Nephron progenitor cell (in vitro differentiated cells): Measurements from ENCODE around the gene MARCHF3.

Experiments used
- DNase-seq: peaks from one replicate; pipeline ENCODE4 v3.0.0; 2021
- H3K27ac Mint-ChIP-seq: 2 replicates; pipeline ENCODE4 v1.8.0; 2021; ENCODE audit warnings: mild to moderate bottlenecking, moderate library complexity, mixed read lengths
- H3K27me3 Mint-ChIP-seq: 2 replicates; pipeline ENCODE4 v1.8.0; 2021; ENCODE audit warnings: mild to moderate bottlenecking, low read depth, mixed read lengths; ENCODE audit not compliant: poor library complexity
- H3K36me3 Mint-ChIP-seq: 2 replicates; pipeline ENCODE4 v1.8.0; 2021; ENCODE audit warnings: low read depth, mixed read lengths
- H3K4me1 Mint-ChIP-seq: 2 replicates; pipeline ENCODE4 v1.8.0; 2021; ENCODE audit warnings: mixed read lengths
- H3K4me3 Mint-ChIP-seq: 2 replicates; pipeline ENCODE4 v1.8.0; 2021; ENCODE audit warnings: mild to moderate bottlenecking, moderate library complexity, mixed read lengths
- H3K9me3 Mint-ChIP-seq: 2 replicates; pipeline ENCODE4 v1.8.0; 2021; ENCODE audit warnings: mild to moderate bottlenecking, moderate library complexity, mixed read lengths
- CTCF ChIP-seq: fragments of 200-600 bp; sonication (generic); IDR thresholded peaks from 2 replicates; pipeline ENCODE4 v1.5.0; 2021; ENCODE audit warnings: antibody characterized with exemption

Gene MARCHF3

GRCh38 chr5:126883564-126884245 lies 146.7 kb downstream of the MARCHF3 start:
- Mint-ChIP-seq H3K4me1 (peaks cover 16% of the 10 kb centered on the region), H3K27ac (no peak overlapping the region), H3K27me3 (no peaks in the 10 kb centered on the region), H3K36me3 (peaks cover 4% of the 10 kb centered on the region), H3K4me3 (no peak overlapping the region), H3K9me3 (no peaks in the 10 kb centered on the region)
- TF ChIP-seq CTCF, result no peak
- DNase-seq, result no peak

- H3K27ac Mint-ChIP-seq, result no peak overlapping the region
- H3K9me3 Mint-ChIP-seq, result no peaks in the 10 kb centered on the region
- peaks cover 4% of the 10 kb centered on the region for H3K36me3 Mint-ChIP-seq
- DNase-seq, result no peak
- H3K27me3 Mint-ChIP-seq, result peaks cover 3% of the 10 kb centered on the region
- H3K4me3 Mint-ChIP-seq, result no peak overlapping the region
- H3K4me1 Mint-ChIP-seq, result peaks cover 33% of the 10 kb centered on the region
- no peak for TF ChIP-seq CTCF
Measured at GRCh38 chr5:126881821-126882600, 148.3 kb downstream of the MARCHF3 start.

GRCh38 chr5:126878634-126879033 lies 151.7 kb downstream of the MARCHF3 start:
- H3K9me3 Mint-ChIP-seq, result no peaks in the 10 kb centered on the region
- H3K27ac Mint-ChIP-seq, result no peak overlapping the region
- TF ChIP-seq CTCF, result no peak
- no peak overlapping the region for H3K4me3 Mint-ChIP-seq
- no peak for DNase-seq
- no peaks in the 10 kb centered on the region for H3K36me3 Mint-ChIP-seq
- H3K4me1 Mint-ChIP-seq, result peaks cover 56% of the 10 kb centered on the region
- peaks cover 3% of the 10 kb centered on the region for H3K27me3 Mint-ChIP-seq

- TF ChIP-seq CTCF, result no peak
- Mint-ChIP-seq H3K4me3 (no peak overlapping the region), H3K9me3 (no peaks in the 10 kb centered on the region)
Measured at GRCh38 chr5:126878085-126878484, 152.3 kb downstream of the MARCHF3 start.

GRCh38 chr5:126877602-126878001 lies 152.8 kb downstream of the MARCHF3 start:
- Mint-ChIP-seq H3K9me3 (no peaks in the 10 kb centered on the region), H3K27me3 (peaks cover 3% of the 10 kb centered on the region), H3K36me3 (no peaks in the 10 kb centered on the region), H3K4me3 (no peak overlapping the region), H3K4me1 (peaks cover 66% of the 10 kb centered on the region), H3K27ac (peak overlapping the region; percentile 36)
- no peak for DNase-seq
- TF ChIP-seq CTCF, result no peak

More at GRCh38 chr5:126878085-126878484, 152.3 kb downstream of the MARCHF3 start:
- H3K4me1 Mint-ChIP-seq, result peaks cover 61% of the 10 kb centered on the region
- no peak for DNase-seq
- H3K27me3 Mint-ChIP-seq, result peaks cover 3% of the 10 kb centered on the region
- H3K36me3 Mint-ChIP-seq, result no peaks in the 10 kb centered on the region
- peak overlapping the region; percentile 29 for H3K27ac Mint-ChIP-seq
